Suppressor macrophage treated with lipopolysaccharide for 4 hours (primary cell): ENCODE results near the gene OR10A3.

Experiments used
- DNase-seq: peaks from one replicate; pipeline ENCODE4 v3.0.0-alpha.2; 2020

Gene OR10A3

GRCh38 chr11:7890417-7891172 lies 50.9 kb downstream of the OR10A3 start:
- no peak for DNase-seq

DNA sequence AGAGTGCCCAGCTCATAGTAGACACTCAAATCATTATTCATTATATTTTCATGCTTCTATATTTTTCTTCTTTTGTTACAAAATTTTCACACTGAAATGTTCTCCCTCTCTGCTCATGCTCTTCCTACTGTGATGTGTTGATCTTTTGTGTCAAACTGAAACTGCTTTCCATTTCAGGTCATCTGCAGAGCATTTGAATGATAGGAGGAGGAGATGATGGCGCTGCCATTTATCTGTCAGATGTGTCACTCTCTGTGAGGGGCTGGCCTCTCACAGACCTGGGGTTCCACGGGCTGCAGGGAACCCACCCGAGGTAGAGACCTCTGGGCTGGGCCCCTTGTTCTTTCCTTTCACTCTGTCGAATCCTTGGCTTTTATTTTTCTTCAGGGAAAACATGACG lies 51.5 kb downstream of the OR10A3 start:
- no peak for DNase-seq
